ENCODE results near the gene CD27.
"Not testable (repeated sequence)": the region's sequence is repeated elsewhere in the genome, so short reads cannot be mapped to it uniquely, and the experiment has no call there.

The CD27 gene

DNA sequence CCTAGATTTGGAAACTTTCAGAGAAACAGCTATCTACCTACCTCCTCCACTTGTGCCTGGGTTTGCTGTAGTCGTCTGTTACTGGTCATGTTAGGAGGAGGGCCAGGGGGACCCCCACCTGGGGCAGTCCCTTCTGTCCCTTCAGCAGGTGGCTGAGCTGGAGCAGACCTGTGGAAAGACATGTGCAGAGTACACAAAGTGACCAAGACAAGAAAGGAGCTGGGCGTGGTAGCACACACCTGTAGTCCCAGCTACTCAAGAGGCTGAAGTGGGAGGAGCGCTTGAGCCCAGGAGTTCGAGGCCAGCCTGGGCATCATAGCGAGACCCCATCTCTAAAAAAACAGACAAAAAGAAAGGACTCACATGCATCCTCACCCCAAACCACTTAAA lies 21.4 kb downstream of the CD27 start:
- H3K4me3 ChIP-seq (ENCODE audit: low read depth, low read length), result no peak overlapping the region
- DNase-seq (ENCODE audit: low read depth), result no peak
- in situ Hi-C loops (cut with HindIII; ENCODE audit: low sequenced_read_pairs), result loop anchor here (10.0 kb wide), 1 partner anchor 71 kb away; no protein-coding TSS in a partner anchor
- TF ChIP-seq, protein P1, sequence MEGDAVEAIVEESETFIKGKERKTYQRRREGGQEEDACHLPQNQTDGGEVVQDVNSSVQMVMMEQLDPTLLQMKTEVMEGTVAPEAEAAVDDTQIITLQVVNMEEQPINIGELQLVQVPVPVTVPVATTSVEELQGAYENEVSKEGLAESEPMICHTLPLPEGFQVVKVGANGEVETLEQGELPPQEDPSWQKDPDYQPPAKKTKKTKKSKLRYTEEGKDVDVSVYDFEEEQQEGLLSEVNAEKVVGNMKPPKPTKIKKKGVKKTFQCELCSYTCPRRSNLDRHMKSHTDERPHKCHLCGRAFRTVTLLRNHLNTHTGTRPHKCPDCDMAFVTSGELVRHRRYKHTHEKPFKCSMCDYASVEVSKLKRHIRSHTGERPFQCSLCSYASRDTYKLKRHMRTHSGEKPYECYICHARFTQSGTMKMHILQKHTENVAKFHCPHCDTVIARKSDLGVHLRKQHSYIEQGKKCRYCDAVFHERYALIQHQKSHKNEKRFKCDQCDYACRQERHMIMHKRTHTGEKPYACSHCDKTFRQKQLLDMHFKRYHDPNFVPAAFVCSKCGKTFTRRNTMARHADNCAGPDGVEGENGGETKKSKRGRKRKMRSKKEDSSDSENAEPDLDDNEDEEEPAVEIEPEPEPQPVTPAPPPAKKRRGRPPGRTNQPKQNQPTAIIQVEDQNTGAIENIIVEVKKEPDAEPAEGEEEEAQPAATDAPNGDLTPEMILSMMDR (IDR thresholded peaks at IDR 0.05; ENCODE audit: low read depth, low read length, missing control alignments), result no peak

DNA sequence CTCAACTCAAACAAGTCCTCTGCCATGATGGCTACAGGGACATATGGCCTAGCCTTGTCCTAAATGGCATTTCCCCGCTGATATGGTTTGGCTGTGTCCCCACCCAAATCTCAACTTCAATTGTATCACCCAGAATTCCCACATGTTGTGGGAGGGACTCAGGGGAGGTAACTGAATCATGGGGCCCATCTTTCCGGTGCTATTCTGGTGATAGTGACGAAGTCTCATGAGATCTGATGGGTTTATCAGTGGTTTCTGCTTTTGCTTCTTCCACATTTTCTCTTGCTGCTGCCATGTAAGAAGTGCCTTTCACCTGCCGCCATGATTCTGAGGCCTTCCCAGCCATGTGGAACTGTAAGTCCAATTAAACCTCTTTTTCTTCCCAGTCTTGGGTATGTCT lies 22.0 kb downstream of the CD27 start:
- H3K4me3 ChIP-seq (ENCODE audit: low read depth, low read length); DNase-seq (ENCODE audit: low read depth): not testable (repeated sequence)
- in situ Hi-C loops (cut with HindIII; ENCODE audit: low sequenced_read_pairs), result loop anchor here (10.0 kb wide), 1 partner anchor 72 kb away; no protein-coding TSS in a partner anchor

DNA sequence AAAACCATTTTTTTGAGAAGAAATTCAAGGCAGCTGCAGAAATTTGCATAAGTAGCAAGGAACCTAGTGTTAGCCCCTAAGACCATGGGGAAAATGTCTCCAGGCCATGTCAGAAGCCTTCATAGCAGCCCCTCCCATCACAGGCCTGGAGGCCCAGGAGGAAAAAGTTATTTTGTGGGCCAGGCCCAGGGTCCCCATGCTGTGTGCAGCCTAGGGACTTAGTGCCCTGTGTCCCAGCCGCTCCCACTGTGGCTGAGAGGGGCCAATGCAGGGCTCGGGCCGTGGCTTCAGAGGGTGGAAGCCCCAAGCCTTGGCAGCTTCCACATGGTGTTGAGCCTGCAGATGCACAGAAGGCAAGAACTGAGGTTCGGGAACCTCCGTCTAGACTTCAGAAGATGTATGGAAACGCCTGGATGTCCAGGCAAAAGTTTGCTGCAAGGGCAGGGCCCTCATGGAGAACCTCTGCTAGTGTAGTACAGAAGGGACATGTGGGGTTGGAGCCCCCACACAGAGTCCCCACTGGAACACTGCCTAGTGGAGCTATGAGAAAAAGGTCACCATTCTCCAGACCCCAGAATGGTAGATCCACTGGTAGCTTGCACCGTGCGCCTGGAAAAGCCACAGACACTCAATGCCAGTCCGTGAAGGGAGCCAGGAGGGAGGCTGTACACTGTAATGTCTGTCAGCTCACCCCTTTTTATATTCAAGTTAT lies 23.0 kb downstream of the CD27 start:
- in situ Hi-C loops (cut with HindIII; ENCODE audit: low sequenced_read_pairs), result loop anchor here (10.0 kb wide), 1 partner anchor 73 kb away; no protein-coding TSS in a partner anchor
- not testable (repeated sequence) for H3K4me3 ChIP-seq (ENCODE audit: low read depth, low read length); DNase-seq (ENCODE audit: low read depth)

DNA sequence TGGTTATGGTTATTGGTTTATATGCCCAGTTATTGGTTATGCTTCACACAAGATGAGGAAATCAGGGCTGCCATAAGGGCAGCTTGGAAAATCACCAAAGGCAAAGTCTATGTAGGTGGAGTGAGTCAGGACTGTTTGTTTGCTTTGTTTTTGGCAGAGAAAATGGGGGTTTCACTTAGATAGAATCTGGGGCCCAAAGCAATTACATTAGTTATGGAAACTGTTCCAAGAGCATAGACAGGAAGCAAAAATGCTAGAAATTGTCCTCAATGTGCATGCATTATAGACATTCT lies 23.5 kb downstream of the CD27 start:
- in situ Hi-C loops (cut with HindIII; ENCODE audit: low sequenced_read_pairs), result loop anchor here (10.0 kb wide), 1 partner anchor 73 kb away; no protein-coding TSS in a partner anchor
- no peak for DNase-seq (ENCODE audit: low read depth)
- TF ChIP-seq, protein P1 (IDR thresholded peaks at IDR 0.05; ENCODE audit: low read depth, low read length, missing control alignments), result no peak
- H3K4me3 ChIP-seq (ENCODE audit: low read depth, low read length), result no peak overlapping the region

DNA sequence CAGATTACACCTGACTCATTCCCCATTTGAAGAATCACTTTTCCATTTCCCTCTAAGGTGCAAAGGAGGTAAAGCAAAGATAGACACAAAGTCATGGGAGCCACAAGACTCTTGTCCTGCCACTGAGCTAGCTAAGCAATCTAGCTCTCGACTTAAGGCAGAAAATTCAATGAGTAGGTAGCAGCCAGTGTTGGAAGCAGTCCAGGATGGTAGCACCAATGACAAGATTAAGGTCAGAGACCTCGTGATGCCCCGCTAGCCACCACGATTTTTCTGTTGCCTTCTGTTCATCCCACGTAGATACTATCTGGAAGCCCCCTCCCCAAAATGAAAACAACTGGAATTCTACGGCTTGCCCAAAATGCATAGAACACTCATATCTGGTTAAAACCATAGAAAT lies 24.3 kb downstream of the CD27 start:
- in situ Hi-C loops (cut with HindIII; ENCODE audit: low sequenced_read_pairs), result loop anchor here (10.0 kb wide), 1 partner anchor 74 kb away; no protein-coding TSS in a partner anchor
- H3K4me3 ChIP-seq (ENCODE audit: low read depth, low read length), result no peak overlapping the region
- no peak for DNase-seq (ENCODE audit: low read depth)
- TF ChIP-seq, protein P1 (IDR thresholded peaks at IDR 0.05; ENCODE audit: low read depth, low read length, missing control alignments), result no peak

DNA sequence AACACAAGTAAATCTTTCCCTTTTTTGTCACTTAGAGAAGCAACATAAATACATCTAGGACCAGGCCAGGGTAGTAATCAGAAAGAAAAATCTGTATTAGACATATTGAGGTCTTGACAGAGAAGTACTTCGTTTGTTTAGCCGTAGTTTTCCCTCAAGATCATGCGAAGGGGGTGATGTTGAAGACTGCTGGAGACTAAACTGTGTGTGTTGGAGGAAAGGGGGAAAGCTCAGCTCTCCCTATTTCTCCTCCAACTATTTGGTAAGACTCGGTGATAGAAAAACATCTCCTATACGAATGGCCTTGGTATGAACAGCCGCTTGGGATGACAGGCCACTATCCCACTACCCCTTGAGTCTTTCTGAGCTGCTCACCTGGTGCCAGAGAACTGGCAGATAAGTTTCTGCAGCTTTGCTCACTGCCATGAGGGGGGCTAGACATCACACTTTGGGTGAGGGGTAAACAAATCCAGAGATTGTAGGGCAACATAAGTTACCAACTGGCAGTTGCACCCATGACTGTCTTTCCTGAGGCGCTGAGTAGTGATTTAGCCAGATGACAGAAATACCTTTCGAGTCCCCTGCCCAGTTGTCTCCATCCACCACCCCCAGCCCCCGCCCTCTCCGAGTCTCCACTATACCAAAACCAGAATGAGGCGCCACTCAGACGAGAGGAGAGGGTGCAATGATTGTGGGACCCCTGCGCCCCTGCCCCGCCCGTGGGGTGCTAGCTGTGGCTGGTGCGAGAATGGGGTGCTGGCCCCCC lies 25.0 kb downstream of the CD27 start:
- DNase-seq (ENCODE audit: low read depth), result no peak
- TF ChIP-seq, protein P1 (IDR thresholded peaks at IDR 0.05; ENCODE audit: low read depth, low read length, missing control alignments), result no peak
- H3K4me3 ChIP-seq (ENCODE audit: low read depth, low read length), result peak overlapping the region; percentile 79
- in situ Hi-C loops (cut with HindIII; ENCODE audit: low sequenced_read_pairs), result loop anchor here (10.0 kb wide), 1 partner anchor 75 kb away; no protein-coding TSS in a partner anchor

DNA sequence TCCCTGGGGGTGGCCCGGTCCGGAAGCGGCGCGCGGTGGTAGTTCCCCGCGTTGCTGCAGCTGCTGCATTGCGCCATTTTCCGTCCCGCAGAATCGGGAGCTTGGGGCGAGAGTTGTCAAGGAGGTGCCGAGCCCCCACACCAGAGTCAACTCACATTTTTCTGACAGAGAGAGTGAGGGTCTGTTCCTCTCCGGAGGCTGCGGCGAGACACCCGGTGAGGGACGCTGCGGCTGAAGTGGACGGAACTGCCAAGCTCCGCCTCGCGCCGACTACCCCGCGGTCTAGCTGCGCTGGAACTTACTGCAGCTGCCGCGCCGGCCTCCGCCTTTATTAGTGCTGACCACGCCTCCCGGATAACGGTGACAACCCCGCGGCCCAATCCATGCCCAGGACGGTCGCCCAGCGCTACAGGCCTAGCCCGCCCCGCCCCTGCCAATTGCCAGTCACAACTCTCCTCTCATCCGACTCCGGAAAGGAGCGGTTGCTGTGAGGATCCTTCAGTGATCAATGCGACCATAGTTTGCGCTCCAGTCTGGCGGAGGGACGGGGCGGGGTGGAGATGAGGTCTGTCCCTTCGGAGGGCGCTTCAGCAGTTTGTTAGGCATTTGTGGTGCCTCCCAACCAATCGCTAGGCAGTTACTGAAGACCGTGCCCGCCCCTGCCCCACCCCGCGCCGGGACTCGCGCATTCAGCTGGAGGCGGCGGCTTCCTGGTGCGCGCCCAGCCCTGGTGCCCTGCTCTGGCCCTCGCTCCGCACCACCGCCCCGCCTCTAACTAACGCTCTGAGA lies 25.8 kb downstream of the CD27 start, which contains the start of gene VAMP1:
Gene VAMP1, minus strand, starts transcription at position 303 of the 789 bp plus-strand sequence. Its CDS starts 146 bp downstream, at position 157.
- peak; percentile 86 for DNase-seq (ENCODE audit: low read depth)
- TF ChIP-seq, protein P1 (IDR thresholded peaks at IDR 0.05; ENCODE audit: low read depth, low read length, missing control alignments), result no peak
- in situ Hi-C loops (cut with HindIII; ENCODE audit: low sequenced_read_pairs), result no loop called here
- peak within 1 kb of the TSS; percentile 79 for H3K4me3 ChIP-seq (ENCODE audit: low read depth, low read length)
